HEK293 (cell line): ENCODE measurements around the gene SLAMF1.

ENCODE experiments used
- CTCF ChIA-PET: fragments of 350-600 bp; formaldehyde crosslinking; extraction: SDS; loops from one replicate; lab custom pipeline; 2021; ENCODE audit warnings: antibody characterized with exemption; lab: Yijun Ruan, JAX
- POLR2A ChIA-PET: fragments of 300-600 bp; formaldehyde crosslinking; extraction: SDS; loops from one replicate; lab custom pipeline; 2020; ENCODE audit warnings: antibody characterized with exemption, inconsistent platforms; lab: Yijun Ruan, JAX
- H3K27ac ChIP-seq: fragments of 200-500 bp; sonication (Bioruptor generic); 2 replicates; pipeline ENCODE4 v1.5.1; 2014; ENCODE audit warnings: low read depth, low read length, control low read depth, inconsistent platforms; ENCODE audit errors: extremely low read depth
- H3K36me3 ChIP-seq, 2 experiments: fragments of 200-500 bp in 1 of 2; sonication (Bioruptor generic) in 1 of 2; 1 replicate in 1 of 2; 2 replicates in 1 of 2; pipeline ENCODE4 v1.5.1; 2014 to 2017; ENCODE audit warnings: inconsistent platforms in 2 of 2, low read length in 2 of 2; ENCODE audit not compliant: control insufficient read depth in 2 of 2, insufficient read depth in 1 of 2
- H3K4me1 ChIP-seq: fragments of 200-500 bp; sonication (Bioruptor generic); 2 replicates; pipeline ENCODE4 v1.5.1; 2014; ENCODE audit warnings: mild to moderate bottlenecking, low read length, inconsistent platforms; ENCODE audit not compliant: control insufficient read depth, insufficient read depth
- H3K4me3 ChIP-seq: 2 replicates; pipeline ENCODE4 v1.5.1; 2011; ENCODE audit warnings: low read depth, mild to moderate bottlenecking, control low read depth, low read length, moderate library complexity
- H3K9me3 ChIP-seq: fragments of 200-500 bp; sonication (Bioruptor generic); 2 replicates; pipeline ENCODE4 v1.5.1; 2014; ENCODE audit warnings: low read depth, low read length, inconsistent platforms; ENCODE audit not compliant: control insufficient read depth, insufficient read depth
- BCL11A ChIP-seq: fragments of 450-650 bp; formaldehyde crosslinking; IDR thresholded peaks from 2 replicates; pipeline ENCODE4 v1.5.1; 2016; ENCODE audit warnings: low read depth, missing biosample characterization, missing genetic modification characterization
- FEZF1 ChIP-seq: fragments of 450-650 bp; formaldehyde crosslinking; IDR thresholded peaks from 2 replicates; pipeline ENCODE4 v1.5.1; 2016; ENCODE audit warnings: missing biosample characterization, missing genetic modification characterization
- OSR2 ChIP-seq: fragments of 450-650 bp; formaldehyde crosslinking; IDR thresholded peaks from 2 replicates; pipeline ENCODE4 v1.5.1; 2016; ENCODE audit warnings: missing biosample characterization, missing genetic modification characterization
- WT1 ChIP-seq: fragments of 450-650 bp; formaldehyde crosslinking; IDR thresholded peaks from 2 replicates; pipeline ENCODE4 v1.5.1; 2016; ENCODE audit warnings: missing biosample characterization, missing genetic modification characterization
- ZBTB49 ChIP-seq: fragments of 450-650 bp; formaldehyde crosslinking; IDR thresholded peaks from 2 replicates; pipeline ENCODE4 v1.5.1; 2016; ENCODE audit warnings: missing biosample characterization, missing genetic modification characterization, low read depth
- ZBTB7A ChIP-seq: fragments of 450-650 bp; formaldehyde crosslinking; IDR thresholded peaks from 2 replicates; pipeline ENCODE4 v1.5.1; 2016; ENCODE audit warnings: low read depth, missing biosample characterization, missing genetic modification characterization
- ZNF121 ChIP-seq: fragments of 450-650 bp; formaldehyde crosslinking; IDR thresholded peaks from 2 replicates; pipeline ENCODE4 v1.5.1; 2016; ENCODE audit warnings: missing biosample characterization, missing genetic modification characterization
- ZNF274 ChIP-seq, 2 experiments: fragments of 200-500 bp in 1 of 2; fragments of 450-650 bp in 1 of 2; sonication (Bioruptor generic) in 1 of 2; formaldehyde crosslinking in 1 of 2; IDR thresholded peaks; 2 replicates each; pipeline versions ENCODE4 v1.5.1 to v1.6.1; 2014 to 2016; ENCODE audit warnings: borderline replicate concordance in 1 of 2, inconsistent platforms in 1 of 2, low read length in 1 of 2, missing biosample characterization in 1 of 2, missing genetic modification characterization in 1 of 2
- ZNF416 ChIP-seq: fragments of 450-650 bp; formaldehyde crosslinking; IDR thresholded peaks from 2 replicates; pipeline ENCODE4 v1.5.1; 2016; ENCODE audit warnings: missing biosample characterization, missing genetic modification characterization
- ZNF473 ChIP-seq: fragments of 450-650 bp; formaldehyde crosslinking; IDR thresholded peaks from 2 replicates; pipeline ENCODE4 v1.5.1; 2017; ENCODE audit warnings: missing biosample characterization, missing genetic modification characterization
- ZNF514 ChIP-seq: fragments of 450-650 bp; formaldehyde crosslinking; IDR thresholded peaks from 2 replicates; pipeline ENCODE4 v1.5.1; 2016; ENCODE audit warnings: missing biosample characterization, missing genetic modification characterization
- ZNF530 ChIP-seq: fragments of 450-650 bp; formaldehyde crosslinking; IDR thresholded peaks from 2 replicates; pipeline ENCODE4 v1.5.1; 2016; ENCODE audit warnings: low read depth, missing biosample characterization, missing genetic modification characterization
- ZNF549 ChIP-seq: fragments of 450-650 bp; IDR thresholded peaks from 2 replicates; pipeline ENCODE4 v1.5.1; 2018; ENCODE audit warnings: missing biosample characterization, missing genetic modification characterization, mild to moderate bottlenecking, inconsistent platforms, moderate library complexity
- ZNF585B ChIP-seq: fragments of 450-650 bp; formaldehyde crosslinking; IDR thresholded peaks from 2 replicates; pipeline ENCODE4 v1.5.1; 2016; ENCODE audit warnings: missing biosample characterization, missing genetic modification characterization
- ZNF629 ChIP-seq: fragments of 450-650 bp; formaldehyde crosslinking; IDR thresholded peaks from 2 replicates; pipeline ENCODE4 v1.5.1; 2017; ENCODE audit warnings: missing biosample characterization, missing genetic modification characterization
- ZNF660 ChIP-seq: fragments of 450-650 bp; IDR thresholded peaks from 2 replicates; pipeline ENCODE4 v1.5.1; 2018; ENCODE audit warnings: missing biosample characterization, mild to moderate bottlenecking, missing genetic modification characterization
- ZNF664 ChIP-seq: fragments of 450-650 bp; formaldehyde crosslinking; IDR thresholded peaks from 2 replicates; pipeline ENCODE4 v1.5.1; 2016; ENCODE audit warnings: missing biosample characterization, missing genetic modification characterization
- ZNF704 ChIP-seq: fragments of 450-650 bp; formaldehyde crosslinking; IDR thresholded peaks from 2 replicates; pipeline ENCODE4 v1.5.1; 2016; ENCODE audit warnings: missing biosample characterization, missing genetic modification characterization
- ZSCAN30 ChIP-seq: fragments of 450-650 bp; IDR thresholded peaks from 2 replicates; pipeline ENCODE4 v1.5.1; 2018; ENCODE audit warnings: missing biosample characterization, mild to moderate bottlenecking, missing genetic modification characterization, moderate library complexity
- TF ChIP-seq, protein P1 (sequence below): fragments of 450-650 bp; formaldehyde crosslinking; IDR thresholded peaks from 2 replicates; pipeline ENCODE4; 2016; ENCODE audit warnings: missing biosample characterization, missing genetic modification characterization
- TF ChIP-seq, protein P2 (sequence below): fragments of 450-650 bp; IDR thresholded peaks from 2 replicates; pipeline ENCODE4 v1.5.1; 2018; ENCODE audit warnings: missing biosample characterization, missing genetic modification characterization
- TF ChIP-seq, protein P3 (sequence below): fragments of 450-650 bp; IDR thresholded peaks from 2 replicates; pipeline ENCODE4 v1.5.1; 2018; ENCODE audit warnings: missing biosample characterization, mild to moderate bottlenecking, missing genetic modification characterization
- TF ChIP-seq, protein P4 (sequence below): fragments of 450-650 bp; formaldehyde crosslinking; IDR thresholded peaks from 2 replicates; pipeline ENCODE4 v1.5.1; 2016; ENCODE audit warnings: missing biosample characterization, missing genetic modification characterization

SLAMF1 gene

GRCh38 chr1:160625725-160626498 is 20.9 kb downstream of the SLAMF1 start:
- Histone ChIP-seq H3K36me3 (no peaks in the 10 kb centered on the region), H3K4me1 (no peaks in the 10 kb centered on the region), H3K27ac (no peak overlapping the region), H3K4me3 (no peak overlapping the region), H3K9me3 (no peaks in the 10 kb centered on the region)
- TF ChIP-seq FEZF1 (tag by site-specific recombination) = no peak
- no peak for TF ChIP-seq ZNF704 (tag by site-specific recombination)
- no peak for TF ChIP-seq ZNF585B (tag by site-specific recombination)
- TF ChIP-seq BCL11A = no peak
- no peak for TF ChIP-seq WT1 (tag by site-specific recombination)
- TF ChIP-seq, protein P1, sequence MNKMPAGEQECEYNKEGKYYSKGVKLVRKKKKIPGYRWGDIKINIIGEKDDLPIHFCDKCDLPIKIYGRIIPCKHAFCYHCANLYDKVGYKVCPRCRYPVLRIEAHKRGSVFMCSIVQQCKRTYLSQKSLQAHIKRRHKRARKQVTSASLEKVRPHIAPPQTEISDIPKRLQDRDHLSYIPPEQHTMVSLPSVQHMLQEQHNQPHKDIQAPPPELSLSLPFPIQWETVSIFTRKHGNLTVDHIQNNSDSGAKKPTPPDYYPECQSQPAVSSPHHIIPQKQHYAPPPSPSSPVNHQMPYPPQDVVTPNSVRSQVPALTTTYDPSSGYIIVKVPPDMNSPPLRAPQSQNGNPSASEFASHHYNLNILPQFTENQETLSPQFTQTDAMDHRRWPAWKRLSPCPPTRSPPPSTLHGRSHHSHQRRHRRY (tag by site-specific recombination) = no peak
- TF ChIP-seq ZNF473 = no peak
- TF ChIP-seq ZNF121 (tag by site-specific recombination) = no peak
- ChIA-PET POLR2A (no interaction called here), CTCF (interaction anchor here (0.5 to 0.7 kb wide), 2 partner anchors 90 to 365 kb away, joined by 3 to 6 read pairs; no protein-coding TSS in a partner anchor)

DNA sequence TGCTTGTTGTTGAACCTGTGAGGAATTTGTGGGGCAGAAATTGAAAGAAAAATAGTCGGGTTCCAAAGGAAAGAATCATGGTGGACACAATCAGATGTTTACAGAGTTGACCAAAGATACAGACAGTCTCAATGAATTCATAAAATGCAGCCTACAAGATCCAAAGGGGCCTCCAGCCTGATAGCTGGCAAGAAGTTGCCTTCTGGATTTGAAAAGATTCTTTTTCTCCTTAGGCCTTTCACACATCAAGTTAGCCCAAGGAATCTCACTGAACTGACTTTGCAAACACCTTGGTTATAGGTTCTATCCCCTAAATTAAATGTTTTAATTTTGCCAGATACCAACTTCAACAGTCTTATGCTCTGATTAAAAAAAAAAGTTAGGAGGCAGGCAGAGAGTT is 21.5 kb downstream of the SLAMF1 start:
- Histone ChIP-seq H3K4me1 (no peaks in the 10 kb centered on the region), H3K27ac (no peak overlapping the region)
- TF ChIP-seq ZNF660 = no peak
- TF ChIP-seq ZNF664 = no peak
- no peak for TF ChIP-seq ZBTB49 (tag by site-specific recombination)
- TF ChIP-seq ZNF514 (tag by site-specific recombination) = no peak
- no peak for TF ChIP-seq ZNF530 (tag by site-specific recombination)
- TF ChIP-seq, protein P2, sequence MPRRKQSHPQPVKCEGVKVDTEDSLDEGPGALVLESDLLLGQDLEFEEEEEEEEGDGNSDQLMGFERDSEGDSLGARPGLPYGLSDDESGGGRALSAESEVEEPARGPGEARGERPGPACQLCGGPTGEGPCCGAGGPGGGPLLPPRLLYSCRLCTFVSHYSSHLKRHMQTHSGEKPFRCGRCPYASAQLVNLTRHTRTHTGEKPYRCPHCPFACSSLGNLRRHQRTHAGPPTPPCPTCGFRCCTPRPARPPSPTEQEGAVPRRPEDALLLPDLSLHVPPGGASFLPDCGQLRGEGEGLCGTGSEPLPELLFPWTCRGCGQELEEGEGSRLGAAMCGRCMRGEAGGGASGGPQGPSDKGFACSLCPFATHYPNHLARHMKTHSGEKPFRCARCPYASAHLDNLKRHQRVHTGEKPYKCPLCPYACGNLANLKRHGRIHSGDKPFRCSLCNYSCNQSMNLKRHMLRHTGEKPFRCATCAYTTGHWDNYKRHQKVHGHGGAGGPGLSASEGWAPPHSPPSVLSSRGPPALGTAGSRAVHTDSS (tag by site-specific recombination) = no peak
- TF ChIP-seq, protein P3, sequence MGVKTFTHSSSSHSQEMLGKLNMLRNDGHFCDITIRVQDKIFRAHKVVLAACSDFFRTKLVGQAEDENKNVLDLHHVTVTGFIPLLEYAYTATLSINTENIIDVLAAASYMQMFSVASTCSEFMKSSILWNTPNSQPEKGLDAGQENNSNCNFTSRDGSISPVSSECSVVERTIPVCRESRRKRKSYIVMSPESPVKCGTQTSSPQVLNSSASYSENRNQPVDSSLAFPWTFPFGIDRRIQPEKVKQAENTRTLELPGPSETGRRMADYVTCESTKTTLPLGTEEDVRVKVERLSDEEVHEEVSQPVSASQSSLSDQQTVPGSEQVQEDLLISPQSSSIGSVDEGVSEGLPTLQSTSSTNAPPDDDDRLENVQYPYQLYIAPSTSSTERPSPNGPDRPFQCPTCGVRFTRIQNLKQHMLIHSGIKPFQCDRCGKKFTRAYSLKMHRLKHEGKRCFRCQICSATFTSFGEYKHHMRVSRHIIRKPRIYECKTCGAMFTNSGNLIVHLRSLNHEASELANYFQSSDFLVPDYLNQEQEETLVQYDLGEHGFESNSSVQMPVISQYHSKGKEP = no peak
- no peak for TF ChIP-seq ZNF274 (IDR thresholded peaks at IDR 0.05; ENCODE audit: low read length)
- TF ChIP-seq ZNF274 (tag by site-specific recombination; IDR thresholded peaks at IDR 0.05; ENCODE audit: borderline replicate concordance) = no peak
- no peak for TF ChIP-seq ZBTB7A (tag by site-specific recombination)
- TF ChIP-seq, protein P4, sequence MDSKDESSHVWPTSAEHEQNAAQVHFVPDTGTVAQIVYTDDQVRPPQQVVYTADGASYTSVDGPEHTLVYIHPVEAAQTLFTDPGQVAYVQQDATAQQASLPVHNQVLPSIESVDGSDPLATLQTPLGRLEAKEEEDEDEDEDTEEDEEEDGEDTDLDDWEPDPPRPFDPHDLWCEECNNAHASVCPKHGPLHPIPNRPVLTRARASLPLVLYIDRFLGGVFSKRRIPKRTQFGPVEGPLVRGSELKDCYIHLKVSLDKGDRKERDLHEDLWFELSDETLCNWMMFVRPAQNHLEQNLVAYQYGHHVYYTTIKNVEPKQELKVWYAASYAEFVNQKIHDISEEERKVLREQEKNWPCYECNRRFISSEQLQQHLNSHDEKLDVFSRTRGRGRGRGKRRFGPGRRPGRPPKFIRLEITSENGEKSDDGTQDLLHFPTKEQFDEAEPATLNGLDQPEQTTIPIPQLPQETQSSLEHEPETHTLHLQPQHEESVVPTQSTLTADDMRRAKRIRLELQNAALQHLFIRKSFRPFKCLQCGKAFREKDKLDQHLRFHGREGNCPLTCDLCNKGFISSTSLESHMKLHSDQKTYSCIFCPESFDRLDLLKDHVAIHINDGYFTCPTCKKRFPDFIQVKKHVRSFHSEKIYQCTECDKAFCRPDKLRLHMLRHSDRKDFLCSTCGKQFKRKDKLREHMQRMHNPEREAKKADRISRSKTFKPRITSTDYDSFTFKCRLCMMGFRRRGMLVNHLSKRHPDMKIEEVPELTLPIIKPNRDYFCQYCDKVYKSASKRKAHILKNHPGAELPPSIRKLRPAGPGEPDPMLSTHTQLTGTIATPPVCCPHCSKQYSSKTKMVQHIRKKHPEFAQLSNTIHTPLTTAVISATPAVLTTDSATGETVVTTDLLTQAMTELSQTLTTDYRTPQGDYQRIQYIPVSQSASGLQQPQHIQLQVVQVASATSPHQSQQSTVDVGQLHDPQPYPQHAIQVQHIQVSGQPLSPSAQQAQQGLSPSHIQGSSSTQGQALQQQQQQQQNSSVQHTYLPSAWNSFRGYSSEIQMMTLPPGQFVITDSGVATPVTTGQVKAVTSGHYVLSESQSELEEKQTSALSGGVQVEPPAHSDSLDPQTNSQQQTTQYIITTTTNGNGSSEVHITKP = no peak
- no peak for TF ChIP-seq ZSCAN30 (tag by site-specific recombination)
- no peak for TF ChIP-seq ZNF549 (tag by site-specific recombination)
- no peak for TF ChIP-seq ZNF629 (tag by site-specific recombination)
- no peak for TF ChIP-seq ZNF416
- TF ChIP-seq OSR2 = no peak

More for the DNA sequence above, 21.5 kb downstream of the SLAMF1 start:
- no peaks in the 10 kb centered on the region for H3K9me3 ChIP-seq
- CTCF ChIA-PET = interaction anchor here (0.5 to 0.7 kb wide), 2 partner anchors 90 to 366 kb away, joined by 3 to 6 read pairs; no protein-coding TSS in a partner anchor
- no peaks in the 10 kb centered on the region for H3K36me3 ChIP-seq
- H3K4me3 ChIP-seq = no peak overlapping the region
- POLR2A ChIA-PET = no interaction called here
